Neural cell (in vitro differentiated cells): ENCODE measurements around the gene CGB8.

Experiments
- CTCF ChIP-seq: fragments of 450-650 bp; IDR thresholded peaks from 2 replicates; pipeline ENCODE4 v1.5.1; 2014; ENCODE audit warnings: antibody characterized with exemption, mild to moderate bottlenecking, moderate library complexity; ENCODE audit not compliant: poor library complexity, severe bottlenecking
- EP300 ChIP-seq: fragments of 450-650 bp; conservative IDR thresholded peaks from 2 replicates; pipeline ENCODE4 v1.6.1; 2014; ENCODE audit warnings: antibody characterized with exemption, mild to moderate bottlenecking, moderate library complexity; ENCODE audit not compliant: poor library complexity, severe bottlenecking
- EZH2 ChIP-seq: fragments of 200-600, 300-800 bp; shearing (Covaris generic), sonication (generic); IDR thresholded peaks from 2 replicates; pipeline ENCODE4 v1.6.1; 2014; ENCODE audit warnings: antibody characterized with exemption, low read length, borderline replicate concordance, mild to moderate bottlenecking; ENCODE audit not compliant: insufficient read depth, poor library complexity, severe bottlenecking
- MXI1 ChIP-seq: fragments of 450-650 bp; conservative IDR thresholded peaks from 2 replicates; pipeline ENCODE4 v1.6.1; 2014; ENCODE audit warnings: antibody characterized with exemption, mild to moderate bottlenecking; ENCODE audit not compliant: poor library complexity, severe bottlenecking
- POLR2AphosphoS5 ChIP-seq: IDR thresholded peaks from 2 replicates; pipeline ENCODE4 v1.6.1; 2012
- REST ChIP-seq: IDR thresholded peaks from 2 replicates; pipeline ENCODE4 v1.6.1; 2012; ENCODE audit warnings: borderline replicate concordance

- TF ChIP-seq CTCF (no peak), MXI1 (no peak), EP300 (no peak), POLR2AphosphoS5 (no peak), EZH2 (no peak), REST (no peak)
Measured at GRCh38 chr19:49017041-49017665, 31.8 kb downstream of the CGB8 start, which contains the start of gene LHB.
